ENCODE measurements around the gene NPLOC4. TPM values are rescaled to one million over a fixed set of nuclear protein-coding genes. Genes with fewer than 3 reads are reported as not detected.

The NPLOC4 gene
- total RNA-seq, 1 donor from 2014 or later: 102 TPM

DNA sequence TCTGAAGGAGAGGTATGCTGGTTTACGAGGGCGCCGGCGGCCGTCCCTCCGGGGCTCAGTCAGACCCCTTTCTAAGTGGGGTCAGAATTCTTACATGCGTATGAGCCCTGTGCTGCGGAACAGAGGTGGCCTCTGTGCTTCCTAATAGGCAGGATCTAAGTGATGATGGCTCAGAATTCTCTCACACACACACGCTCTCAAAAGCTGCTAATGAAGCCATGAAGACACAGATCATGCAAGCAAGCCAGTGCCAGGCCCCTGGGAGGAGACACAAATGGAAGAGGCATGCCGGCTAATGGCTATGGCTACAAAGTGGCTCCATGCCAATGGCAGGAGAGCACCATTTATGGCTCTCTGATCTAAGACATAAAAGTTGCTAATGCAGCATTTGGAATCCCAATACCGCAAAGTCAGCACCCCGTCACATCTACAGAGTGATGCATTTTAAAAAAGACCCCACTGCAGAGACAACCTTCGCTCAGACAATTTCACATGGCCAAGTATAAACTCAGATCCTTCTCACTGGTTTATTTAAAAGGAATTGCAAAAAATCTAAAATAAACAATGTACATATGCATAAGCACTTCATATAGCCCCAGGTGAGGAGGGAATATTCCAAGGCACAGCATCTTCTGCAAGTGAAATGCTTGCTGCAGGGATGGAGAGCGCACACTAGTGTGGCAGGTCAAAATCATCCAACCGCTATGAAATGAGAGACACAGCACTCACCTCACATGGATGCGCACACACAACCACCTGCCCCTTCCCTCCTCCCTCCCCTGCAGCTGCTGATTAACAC, 24.5 kb downstream of the NPLOC4 start:
- H3K27me3 Mint-ChIP-seq: no peaks in the 10 kb centered on the region

DNA sequence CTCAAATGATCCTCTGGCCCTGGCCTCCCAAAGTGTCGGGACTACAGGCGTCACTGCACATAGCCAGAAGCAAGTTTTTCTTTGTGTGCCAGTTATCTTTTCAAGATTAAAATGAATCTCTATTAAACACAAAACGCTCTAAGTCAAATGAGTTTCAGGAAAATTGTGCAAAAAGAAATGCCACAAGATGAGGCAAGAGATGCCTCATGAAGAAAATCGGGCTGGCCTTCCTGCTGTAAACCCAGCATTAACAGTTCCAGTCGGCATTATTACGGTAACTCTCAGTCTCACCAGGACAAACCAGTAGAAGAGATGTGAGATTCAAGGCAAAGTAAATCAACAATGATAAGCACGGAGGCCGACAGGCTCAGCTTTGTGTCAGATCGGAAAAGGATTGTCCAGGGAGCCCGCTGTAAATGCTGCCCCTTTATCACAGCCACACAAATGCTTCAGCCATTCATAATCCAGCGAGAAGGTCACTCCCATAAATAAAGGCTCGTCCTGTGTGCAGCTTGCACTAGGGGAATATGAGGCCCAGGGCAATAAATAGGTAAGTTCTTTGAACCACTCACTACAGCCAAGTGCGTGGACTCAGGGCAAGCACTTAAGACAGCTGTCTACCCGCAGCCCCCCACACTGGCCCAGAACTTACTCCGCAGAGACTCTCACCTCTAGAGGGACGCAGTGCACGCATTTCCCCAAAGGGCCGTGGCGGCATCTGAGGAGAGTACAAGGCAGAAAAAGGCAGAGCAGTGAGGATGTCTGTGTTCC, 27.2 kb downstream of the NPLOC4 start:
- DNase-seq (ENCODE audit: low spot score, unreplicated experiment): no peak
- Mint-ChIP-seq H3K4me1 (ENCODE audit: low read depth) (no peaks in the 10 kb centered on the region), H3K27me3 (no peaks in the 10 kb centered on the region)

More for the DNA sequence above, 24.5 kb downstream of the NPLOC4 start:
- peaks cover 22% of the 10 kb centered on the region for H3K36me3 Mint-ChIP-seq (ENCODE audit: insufficient read depth)
- H3K27ac Mint-ChIP-seq: no peak overlapping the region
- no peak overlapping the region for H3K4me3 Mint-ChIP-seq (ENCODE audit: low read depth)
- H3K4me1 Mint-ChIP-seq (ENCODE audit: low read depth): no peaks in the 10 kb centered on the region
- no peak for DNase-seq (ENCODE audit: low spot score, unreplicated experiment)
- TF ChIP-seq, protein P1, sequence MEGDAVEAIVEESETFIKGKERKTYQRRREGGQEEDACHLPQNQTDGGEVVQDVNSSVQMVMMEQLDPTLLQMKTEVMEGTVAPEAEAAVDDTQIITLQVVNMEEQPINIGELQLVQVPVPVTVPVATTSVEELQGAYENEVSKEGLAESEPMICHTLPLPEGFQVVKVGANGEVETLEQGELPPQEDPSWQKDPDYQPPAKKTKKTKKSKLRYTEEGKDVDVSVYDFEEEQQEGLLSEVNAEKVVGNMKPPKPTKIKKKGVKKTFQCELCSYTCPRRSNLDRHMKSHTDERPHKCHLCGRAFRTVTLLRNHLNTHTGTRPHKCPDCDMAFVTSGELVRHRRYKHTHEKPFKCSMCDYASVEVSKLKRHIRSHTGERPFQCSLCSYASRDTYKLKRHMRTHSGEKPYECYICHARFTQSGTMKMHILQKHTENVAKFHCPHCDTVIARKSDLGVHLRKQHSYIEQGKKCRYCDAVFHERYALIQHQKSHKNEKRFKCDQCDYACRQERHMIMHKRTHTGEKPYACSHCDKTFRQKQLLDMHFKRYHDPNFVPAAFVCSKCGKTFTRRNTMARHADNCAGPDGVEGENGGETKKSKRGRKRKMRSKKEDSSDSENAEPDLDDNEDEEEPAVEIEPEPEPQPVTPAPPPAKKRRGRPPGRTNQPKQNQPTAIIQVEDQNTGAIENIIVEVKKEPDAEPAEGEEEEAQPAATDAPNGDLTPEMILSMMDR (IDR thresholded peaks at IDR 0.05; ENCODE audit: unreplicated experiment): no peak
- H3K9me3 Mint-ChIP-seq (ENCODE audit: low read depth): no peaks in the 10 kb centered on the region

DNA sequence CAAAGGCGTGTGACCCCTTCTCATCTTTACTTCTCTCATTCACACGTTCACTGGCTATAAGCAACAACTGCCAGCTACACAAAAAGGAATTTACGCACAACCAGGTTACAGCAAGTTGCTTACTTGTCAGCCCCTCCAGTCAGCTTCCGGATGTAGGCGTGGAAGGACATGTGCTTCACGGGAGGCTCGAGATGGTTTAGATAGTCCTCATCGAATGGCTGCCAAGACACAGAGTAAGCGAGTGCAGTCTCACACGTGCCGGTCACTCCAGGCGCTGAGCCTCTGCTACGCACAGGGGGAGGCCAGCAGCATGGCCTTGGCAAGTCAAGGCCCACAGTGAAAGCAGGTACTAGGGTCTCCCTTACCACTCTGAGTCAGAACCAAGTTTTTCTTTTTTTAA, 28.3 kb downstream of the NPLOC4 start:
- H3K27me3 Mint-ChIP-seq: no peaks in the 10 kb centered on the region
- DNase-seq (ENCODE audit: low spot score, unreplicated experiment): no peak

More for the DNA sequence above, 27.2 kb downstream of the NPLOC4 start:
- Mint-ChIP-seq H3K4me3 (ENCODE audit: low read depth) (no peak overlapping the region), H3K36me3 (ENCODE audit: insufficient read depth) (peaks cover 16% of the 10 kb centered on the region), H3K27ac (no peak overlapping the region), H3K9me3 (ENCODE audit: low read depth) (no peaks in the 10 kb centered on the region)
- TF ChIP-seq, protein P1 (IDR thresholded peaks at IDR 0.05; ENCODE audit: unreplicated experiment): no peak

DNA sequence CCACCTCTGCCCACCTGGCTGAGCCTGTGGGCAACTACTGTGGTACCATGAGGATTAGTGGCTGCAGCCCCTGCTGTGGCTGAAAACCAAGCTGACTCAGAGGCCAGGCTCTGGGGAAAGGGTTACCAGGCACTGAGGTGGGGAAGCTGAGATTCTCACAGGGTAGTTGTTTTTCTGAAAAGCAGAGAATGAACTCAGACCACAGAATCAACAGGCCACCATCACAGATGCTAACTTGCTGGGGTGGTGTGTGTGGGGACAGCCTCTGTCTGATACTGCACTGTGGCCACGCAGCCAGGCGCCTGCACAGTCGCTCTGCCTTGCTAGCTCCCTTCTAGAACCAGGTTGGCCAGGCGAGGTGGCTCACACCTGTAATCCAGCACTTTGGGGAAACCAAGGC, 28.8 kb downstream of the NPLOC4 start:
- TF ChIP-seq, protein P1 (IDR thresholded peaks at IDR 0.05; ENCODE audit: unreplicated experiment): no peak
- Mint-ChIP-seq H3K9me3 (ENCODE audit: low read depth) (no peaks in the 10 kb centered on the region), H3K27ac (no peak overlapping the region), H3K4me1 (ENCODE audit: low read depth) (no peaks in the 10 kb centered on the region), H3K27me3 (no peaks in the 10 kb centered on the region), H3K36me3 (ENCODE audit: insufficient read depth) (peaks cover 15% of the 10 kb centered on the region), H3K4me3 (ENCODE audit: low read depth) (no peak overlapping the region)
- no peak for DNase-seq (ENCODE audit: low spot score, unreplicated experiment)

More for the DNA sequence above, 28.3 kb downstream of the NPLOC4 start:
- Mint-ChIP-seq H3K36me3 (ENCODE audit: insufficient read depth) (peaks cover 18% of the 10 kb centered on the region), H3K9me3 (ENCODE audit: low read depth) (no peaks in the 10 kb centered on the region), H3K27ac (peak overlapping the region; percentile 5), H3K4me3 (ENCODE audit: low read depth) (no peak overlapping the region), H3K4me1 (ENCODE audit: low read depth) (no peaks in the 10 kb centered on the region)
- TF ChIP-seq, protein P1 (IDR thresholded peaks at IDR 0.05; ENCODE audit: unreplicated experiment): no peak

DNA sequence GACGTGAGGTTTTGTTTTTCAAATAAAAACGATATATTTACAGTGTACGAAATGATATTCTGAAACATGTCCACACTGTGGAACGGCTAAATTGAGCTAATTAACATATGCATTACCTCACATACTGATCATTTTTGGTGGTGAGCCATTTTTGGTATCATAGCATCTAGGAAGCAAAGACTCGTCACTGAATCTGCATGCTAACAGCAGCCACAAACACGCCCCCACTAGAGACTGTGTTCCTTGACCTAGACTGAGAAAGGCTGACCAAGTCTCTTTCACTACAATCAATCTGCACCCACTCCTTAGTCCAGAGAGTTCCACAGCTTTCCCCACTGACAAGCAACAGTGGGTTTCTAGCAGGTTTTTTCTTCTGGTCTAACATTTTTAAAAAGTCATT, 29.5 kb downstream of the NPLOC4 start:
- Mint-ChIP-seq H3K9me3 (ENCODE audit: low read depth) (no peaks in the 10 kb centered on the region), H3K4me1 (ENCODE audit: low read depth) (no peaks in the 10 kb centered on the region), H3K36me3 (ENCODE audit: insufficient read depth) (peaks cover 12% of the 10 kb centered on the region)

More for the DNA sequence above, 29.5 kb downstream of the NPLOC4 start:
- Mint-ChIP-seq H3K4me3 (ENCODE audit: low read depth) (no peak overlapping the region), H3K27ac (no peak overlapping the region), H3K27me3 (no peaks in the 10 kb centered on the region)
- TF ChIP-seq, protein P1 (IDR thresholded peaks at IDR 0.05; ENCODE audit: unreplicated experiment): no peak
- no peak for DNase-seq (ENCODE audit: low spot score, unreplicated experiment)

Measured in progenitor cell of endocrine pancreas (in vitro differentiated cells).